GM19238 (cell line): Measurements from ENCODE around the gene GALK1.

Experiments used
- DNase-seq: peaks from one replicate; pipeline ENCODE4 v3.0.0; 2011; ENCODE audit warnings: low spot score; ENCODE audit not compliant: insufficient read length

The GALK1 gene

DNA sequence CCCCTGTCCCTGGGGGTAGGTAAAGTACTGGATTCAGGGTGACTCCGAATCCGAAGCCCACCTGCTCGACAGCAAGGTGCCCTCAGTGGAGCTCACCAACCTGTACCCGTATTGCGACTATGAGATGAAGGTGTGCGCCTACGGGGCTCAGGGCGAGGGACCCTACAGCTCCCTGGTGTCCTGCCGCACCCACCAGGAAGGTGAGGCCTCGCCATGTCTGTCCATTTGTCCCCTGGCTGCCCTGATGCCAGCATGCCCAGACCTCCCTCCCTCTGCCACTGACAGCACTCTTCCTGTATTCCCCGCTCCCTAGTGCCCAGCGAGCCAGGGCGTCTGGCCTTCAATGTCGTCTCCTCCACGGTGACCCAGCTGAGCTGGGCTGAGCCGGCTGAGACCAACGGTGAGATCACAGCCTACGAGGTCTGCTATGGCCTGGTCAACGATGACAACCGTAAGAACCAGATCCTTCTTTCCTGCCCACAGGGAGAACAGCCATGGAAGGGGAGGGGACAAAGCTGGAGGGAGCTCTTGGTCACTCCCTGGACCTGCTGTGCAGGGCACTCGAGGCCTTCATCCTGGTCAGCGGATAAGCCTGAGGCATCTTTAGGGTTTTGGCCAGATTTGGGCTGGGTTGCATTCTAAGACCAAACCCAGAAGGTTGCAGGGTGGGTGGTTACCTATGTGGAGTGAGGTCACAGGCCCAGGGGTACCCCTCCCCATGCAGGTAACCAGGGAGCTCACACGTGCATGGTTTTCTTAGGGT, 14.2 kb downstream of the GALK1 start:
- no peak for DNase-seq

DNA sequence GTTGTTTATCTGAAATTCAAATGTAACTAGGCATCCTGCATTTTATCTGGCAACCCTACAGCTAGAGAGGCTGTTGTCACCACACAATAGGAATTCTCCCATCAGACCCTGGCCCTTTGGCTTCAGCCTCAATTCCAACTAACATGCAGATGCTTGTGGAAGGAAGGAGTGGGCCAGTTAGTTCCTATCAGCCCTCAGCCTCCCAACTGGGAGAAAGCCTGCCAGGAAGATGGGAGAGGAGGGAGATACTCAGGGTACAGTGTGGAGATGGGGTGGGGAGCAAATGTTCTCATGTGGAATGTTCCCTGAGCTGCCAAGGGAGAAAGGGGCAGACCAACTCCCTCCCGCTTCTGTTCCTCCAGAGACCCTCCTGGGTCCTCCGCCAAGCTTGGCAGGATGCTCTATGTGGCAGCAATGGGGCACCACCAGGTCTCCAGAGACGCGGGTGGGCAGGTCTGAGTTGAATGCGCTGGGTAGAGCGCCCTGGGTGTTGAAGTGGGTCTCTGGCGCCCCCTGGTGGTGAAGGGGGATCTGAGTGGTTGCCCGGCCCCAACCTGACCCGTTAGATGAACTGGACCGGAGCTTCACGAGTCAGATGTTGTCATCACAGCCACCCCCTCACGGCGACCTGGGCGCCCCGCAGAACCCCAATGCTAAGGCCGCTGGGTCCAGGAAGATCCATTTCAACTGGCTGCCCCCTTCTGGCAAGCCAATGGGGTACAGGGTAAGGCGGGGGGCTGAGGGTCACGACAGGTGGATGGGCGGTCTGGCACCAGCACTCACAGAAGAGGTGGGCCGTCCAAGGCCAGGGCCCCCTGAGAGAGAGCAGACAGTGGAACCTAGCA, 15.2 kb downstream of the GALK1 start:
- DNase-seq, result peak; percentile 88

DNA sequence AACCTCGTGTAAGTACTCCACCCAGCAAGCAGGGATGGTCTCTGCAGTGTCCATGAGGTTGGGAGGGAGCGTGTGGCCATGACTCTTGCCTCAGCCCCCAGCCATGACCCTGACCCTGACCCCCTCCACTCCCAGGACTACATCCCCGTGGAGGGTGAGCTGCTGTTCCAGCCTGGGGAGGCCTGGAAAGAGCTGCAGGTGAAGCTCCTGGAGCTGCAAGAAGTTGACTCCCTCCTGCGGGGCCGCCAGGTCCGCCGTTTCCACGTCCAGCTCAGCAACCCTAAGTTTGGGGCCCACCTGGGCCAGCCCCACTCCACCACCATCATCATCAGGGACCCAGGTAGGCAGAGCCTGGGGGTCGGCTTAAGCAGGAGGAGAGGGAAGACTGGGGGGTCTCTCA, 16.3 kb downstream of the GALK1 start:
- no peak for DNase-seq

DNA sequence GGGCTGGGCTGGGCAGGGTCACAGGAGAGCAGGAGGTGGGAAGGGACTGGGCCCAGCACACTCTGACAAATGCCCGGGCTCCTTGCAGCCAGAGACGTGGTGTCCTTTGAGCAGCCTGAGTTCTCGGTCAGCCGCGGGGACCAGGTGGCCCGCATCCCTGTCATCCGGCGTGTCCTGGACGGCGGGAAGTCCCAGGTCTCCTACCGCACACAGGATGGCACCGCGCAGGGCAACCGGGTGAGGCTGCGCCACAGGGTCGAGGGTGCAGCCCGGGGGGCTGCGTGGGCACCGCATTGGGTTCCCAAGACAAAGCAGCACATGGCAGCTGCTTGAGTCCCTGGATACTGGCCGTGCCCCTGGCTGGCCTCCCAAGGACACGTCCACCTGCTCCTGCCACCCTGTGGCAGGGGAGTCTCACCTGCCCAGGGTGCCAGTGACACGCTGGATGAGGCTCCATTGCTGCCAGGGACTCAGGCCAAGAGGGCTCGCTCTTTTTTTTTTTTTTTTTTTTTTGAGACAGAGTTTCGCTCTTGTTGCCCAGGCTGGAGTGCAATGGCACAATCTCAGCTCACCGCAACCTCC, 21.3 kb downstream of the GALK1 start:
- no peak for DNase-seq

DNA sequence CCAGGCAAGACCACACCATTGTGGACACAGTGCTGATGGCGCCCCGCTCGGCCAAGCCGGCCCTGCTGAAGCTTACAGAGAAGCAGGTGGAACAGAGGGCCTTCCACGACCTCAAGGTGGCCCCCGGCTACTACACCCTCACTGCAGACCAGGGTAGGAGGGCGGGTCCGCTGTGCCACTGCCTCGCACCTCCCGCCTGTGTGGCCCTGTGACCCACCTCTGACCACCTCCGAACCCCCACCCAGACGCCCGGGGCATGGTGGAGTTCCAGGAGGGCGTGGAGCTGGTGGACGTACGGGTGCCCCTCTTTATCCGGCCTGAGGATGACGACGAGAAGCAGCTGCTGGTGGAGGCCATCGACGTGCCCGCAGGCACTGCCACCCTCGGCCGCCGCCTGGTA, 22.7 kb downstream of the GALK1 start:
- DNase-seq, result no peak

DNA sequence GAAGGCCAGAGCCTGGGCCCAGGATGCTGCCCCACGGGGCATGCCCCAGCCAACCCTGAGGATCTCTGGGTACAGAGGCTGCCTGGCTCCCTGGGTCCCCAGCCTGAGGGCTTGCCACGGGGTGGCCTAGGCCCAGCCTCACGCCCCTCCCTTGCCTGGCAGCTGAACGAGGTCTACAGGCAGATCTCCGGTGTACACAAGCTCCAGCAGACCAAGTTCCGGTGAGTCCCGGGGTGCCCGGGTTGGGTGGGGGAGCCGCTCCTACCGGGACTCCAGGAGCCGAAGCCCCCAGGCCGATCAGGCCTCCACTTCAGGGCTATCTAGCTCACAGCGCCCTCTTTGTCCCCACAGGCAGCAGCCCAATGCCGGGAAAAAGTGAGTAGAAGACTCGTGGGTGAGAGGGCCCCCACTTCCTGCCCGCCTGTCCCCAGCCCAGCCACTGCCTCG, 24.3 kb downstream of the GALK1 start:
- no peak for DNase-seq

DNA sequence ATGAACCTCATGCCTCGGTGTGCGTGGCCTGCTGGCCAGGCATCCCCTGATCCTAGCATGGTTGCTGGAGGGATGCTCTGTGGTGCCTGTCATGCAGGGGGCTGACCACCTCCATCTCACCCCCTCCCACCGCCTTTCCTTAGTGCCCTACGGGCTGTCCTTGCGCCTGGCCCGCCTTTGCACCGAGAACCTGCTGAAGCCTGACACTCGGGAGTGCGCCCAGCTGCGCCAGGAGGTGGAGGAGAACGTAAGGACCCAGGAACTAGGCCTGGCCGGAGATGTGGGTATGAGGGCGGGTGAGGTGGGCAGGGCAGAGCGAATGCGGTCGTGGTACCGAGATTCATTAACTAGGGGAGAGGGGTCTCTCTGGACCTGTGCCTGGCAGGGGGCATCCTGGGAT, 24.8 kb downstream of the GALK1 start:
- no peak for DNase-seq

DNA sequence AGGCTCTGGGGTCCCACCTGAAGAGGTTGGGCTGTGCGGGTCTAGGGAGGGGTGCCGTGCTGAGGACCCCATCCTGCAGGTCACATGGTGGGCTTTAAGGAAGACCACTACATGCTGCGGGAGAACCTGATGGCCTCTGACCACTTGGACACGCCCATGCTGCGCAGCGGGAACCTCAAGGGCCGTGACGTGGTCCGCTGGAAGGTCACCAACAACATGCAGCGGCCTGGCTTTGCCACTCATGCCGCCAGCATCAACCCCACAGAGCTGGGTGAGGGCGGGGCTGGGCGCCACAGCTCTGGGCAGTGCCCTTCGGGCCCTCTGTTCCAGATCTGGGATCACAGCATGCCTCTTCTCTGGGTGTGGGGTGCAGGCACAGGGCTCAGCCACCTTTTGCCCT, 25.2 kb downstream of the GALK1 start:
- DNase-seq, result no peak

DNA sequence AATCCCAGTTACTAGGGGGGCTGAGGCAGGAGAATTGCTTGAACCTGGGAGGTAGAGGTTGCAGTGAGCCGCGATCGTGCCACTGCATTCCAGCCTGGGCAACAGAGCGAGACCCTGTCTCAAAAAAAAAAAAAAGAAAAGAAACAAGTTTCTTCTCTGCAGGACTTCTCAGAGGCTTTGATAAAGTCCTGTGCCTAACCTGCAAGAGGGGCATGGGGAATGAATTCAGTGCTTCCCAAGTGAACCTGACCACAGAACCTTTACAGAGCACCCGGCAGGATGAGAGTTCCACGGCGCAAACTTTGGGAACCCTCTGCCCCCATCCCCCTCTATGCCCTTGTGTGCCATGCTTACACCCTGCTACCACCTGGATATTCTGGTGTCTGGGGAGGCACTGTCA, 25.8 kb downstream of the GALK1 start:
- DNase-seq, result no peak

DNA sequence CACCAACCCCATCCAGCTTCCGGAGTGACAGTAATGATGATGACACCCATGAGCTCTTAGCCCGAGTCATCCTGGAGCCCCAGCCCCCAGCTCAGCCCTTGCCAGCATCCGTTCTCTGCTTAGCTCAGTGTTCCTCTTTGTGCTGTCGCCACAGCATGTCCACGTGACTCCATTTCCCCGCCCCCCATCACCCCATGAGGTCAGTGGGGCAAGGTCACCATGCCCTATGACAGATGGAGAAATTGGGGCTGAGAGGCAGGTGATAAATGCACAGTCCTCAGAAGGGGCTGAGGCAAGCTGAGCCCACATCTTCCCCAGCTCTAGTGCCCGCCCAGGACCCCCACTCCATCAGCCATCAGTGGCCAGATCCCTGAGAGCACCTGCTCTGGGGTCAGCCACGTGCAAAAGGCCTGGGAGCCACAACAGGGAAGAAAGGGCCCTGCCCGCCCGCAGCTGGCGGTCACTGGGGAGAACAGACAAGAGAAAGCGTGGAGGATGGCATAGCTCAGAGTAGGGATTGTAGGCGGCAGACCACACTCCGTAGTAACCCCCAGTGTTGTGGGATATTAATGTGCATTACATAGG, 26.7 kb downstream of the GALK1 start:
- DNase-seq, result no peak

DNA sequence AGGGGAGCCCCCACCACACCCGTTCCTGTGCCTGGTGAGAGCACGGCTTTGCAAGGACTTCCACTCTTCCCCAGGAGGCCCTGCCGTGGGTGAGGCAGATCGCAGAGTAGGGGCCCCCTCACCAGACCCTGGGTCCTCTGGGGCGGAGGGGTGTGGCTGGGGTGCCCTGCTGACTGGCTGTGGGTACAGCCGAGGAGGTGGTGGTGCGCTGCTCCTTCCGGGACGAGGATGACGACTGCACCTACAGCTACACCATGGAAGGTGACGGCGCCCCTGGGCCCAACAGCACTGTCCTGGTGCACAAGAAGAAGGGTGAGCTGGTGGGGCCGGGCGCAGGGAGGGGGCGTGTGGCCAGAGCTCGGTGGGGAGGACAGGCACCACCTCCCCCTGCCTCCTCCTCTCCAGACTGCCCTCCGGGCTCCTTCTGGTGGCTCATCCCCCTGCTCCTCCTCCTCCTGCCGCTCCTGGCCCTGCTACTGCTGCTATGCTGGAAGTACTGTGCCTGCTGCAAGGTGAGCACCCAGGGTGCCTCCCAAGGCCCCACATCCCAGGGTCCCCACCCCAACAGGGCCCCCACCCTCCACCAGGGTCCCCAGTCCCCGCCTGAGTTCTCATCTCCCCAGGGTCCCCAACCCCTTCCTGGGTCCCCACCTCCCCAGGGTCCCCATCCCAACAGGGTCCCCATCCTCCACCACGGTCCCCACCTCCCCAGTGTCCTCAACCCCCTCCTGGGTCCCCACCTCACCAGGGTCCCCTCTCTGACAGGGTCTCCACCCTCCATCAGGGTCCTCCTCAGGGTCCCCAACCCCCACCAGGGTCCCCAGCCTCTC, 27.6 kb downstream of the GALK1 start:
- no peak for DNase-seq

DNA sequence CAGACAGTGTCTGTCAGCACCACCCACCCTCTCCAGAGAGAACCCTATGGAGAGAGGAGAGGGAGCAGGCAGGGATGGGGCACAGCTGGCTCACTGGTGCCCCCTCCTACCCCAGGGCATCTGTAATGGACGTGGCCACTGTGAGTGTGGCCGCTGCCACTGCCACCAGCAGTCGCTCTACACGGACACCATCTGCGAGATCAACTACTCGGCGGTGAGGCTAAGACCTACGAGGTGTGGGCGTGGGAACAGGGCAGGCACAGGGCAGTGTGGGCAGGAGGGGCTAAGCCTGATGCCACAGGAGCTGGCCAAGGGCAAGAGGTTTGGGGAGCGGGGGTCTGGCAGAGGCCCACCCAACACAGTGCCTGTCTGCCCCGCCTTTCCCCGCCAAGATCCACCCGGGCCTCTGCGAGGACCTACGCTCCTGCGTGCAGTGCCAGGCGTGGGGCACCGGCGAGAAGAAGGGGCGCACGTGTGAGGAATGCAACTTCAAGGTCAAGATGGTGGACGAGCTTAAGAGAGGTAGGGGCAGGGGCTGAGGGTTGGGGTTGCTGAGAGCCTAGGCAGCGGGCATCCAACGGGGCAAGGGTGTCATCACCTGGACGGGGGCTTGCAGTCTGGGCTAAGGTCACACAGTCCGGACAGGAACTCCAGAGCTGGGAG, 28.7 kb downstream of the GALK1 start:
- DNase-seq, result no peak

DNA sequence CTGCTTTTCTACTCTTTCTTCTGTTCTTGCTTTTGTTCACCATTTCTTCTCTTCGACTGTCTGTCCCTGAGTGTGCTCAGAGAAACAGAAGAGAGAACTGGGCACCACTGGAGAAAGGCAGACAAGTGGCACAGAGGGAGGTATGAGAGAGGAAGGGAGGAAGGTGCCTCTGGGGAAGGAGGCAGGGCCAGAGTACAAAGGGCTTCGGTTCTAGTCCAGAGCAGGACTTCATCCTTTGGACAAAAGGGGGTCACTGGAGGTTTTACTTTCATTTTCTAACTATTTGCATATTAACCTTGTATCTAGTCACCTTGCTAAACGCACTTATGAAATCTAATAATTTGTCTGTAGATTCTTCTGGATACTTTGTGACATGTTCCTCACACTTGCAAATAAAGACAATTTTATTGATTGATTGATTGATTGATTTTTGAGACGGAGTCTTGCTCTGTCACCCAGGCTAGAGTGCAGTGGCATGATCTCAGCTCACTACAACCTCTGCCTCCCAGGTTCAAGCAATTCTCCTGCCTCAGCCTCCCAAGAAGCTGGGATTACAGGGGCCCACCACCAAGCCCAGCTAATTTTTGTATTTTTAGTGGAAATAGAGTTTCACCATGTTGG, 30.2 kb downstream of the GALK1 start:
- DNase-seq, result no peak

DNA sequence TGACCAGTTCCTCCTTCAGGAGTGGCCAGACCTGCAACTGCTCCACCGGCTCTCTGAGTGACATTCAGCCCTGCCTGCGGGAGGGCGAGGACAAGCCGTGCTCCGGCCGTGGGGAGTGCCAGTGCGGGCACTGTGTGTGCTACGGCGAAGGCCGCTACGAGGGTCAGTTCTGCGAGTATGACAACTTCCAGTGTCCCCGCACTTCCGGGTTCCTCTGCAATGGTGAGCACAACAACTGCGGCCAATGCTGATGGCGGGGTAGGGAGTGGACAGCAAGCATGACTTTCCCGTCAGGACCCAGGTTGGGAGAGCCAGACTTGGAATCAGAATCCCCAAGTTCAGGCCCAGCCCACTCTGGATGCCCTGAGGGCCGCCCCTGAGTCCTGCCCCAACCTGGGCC, 31.5 kb downstream of the GALK1 start:
- DNase-seq, result no peak

DNA sequence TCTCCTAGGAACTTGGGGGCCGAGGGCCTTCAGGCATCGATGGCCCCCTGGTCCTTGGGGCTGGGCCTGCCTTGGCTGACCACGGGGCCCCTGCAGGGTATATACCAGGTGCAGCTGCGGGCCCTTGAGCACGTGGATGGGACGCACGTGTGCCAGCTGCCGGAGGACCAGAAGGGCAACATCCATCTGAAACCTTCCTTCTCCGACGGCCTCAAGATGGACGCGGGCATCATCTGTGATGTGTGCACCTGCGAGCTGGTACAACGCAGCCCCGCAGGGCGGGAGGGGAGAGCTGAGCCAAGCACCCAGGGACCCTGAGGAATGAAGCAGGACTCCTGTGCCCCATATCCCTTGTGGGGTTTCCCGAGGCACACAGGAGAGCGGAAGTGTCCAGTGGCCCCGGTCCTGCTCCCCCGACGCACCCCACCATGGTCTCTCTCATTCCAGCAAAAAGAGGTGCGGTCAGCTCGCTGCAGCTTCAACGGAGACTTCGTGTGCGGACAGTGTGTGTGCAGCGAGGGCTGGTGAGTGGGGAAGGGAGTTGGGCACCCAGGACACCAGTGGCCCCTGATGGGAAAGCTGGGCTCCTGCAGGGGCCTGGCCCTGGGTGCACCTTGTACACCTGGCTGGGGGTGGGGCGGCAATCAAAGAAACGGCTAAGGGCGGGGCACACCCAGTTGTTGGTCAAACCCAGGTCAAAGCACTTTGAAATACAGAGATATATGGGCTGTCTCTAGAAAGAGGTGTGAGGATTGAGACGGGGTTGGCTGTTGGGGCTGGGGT, 33.1 kb downstream of the GALK1 start:
- no peak for DNase-seq

DNA sequence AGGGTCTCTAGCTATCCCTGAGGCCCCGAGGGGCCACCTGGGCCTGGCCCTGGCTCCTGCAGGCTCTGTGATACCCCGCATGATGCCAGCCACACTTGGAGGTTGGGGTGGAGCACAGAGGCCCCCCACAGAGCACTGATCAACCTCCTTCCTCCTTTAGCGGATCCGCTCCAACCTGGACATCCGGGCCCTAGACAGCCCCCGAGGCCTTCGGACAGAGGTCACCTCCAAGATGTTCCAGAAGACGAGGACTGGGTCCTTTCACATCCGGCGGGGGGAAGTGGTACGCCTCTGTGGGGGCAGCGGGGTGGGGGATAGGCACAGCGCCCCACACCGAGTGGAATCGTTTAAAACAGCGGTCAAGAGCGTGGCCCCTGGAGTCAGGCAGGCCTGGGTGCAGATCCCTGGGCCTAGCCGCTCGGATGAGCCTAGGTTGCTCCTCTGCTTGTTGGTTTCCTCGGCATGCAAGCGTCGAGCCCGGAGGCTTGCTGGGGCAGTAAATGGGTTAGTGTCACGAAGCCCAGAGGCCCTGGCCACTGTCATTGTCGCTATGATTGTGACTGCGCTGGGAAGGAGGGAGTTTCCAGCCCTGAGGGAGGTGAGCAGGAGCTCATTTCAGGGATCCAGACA, 33.8 kb downstream of the GALK1 start:
- DNase-seq, result no peak

DNA sequence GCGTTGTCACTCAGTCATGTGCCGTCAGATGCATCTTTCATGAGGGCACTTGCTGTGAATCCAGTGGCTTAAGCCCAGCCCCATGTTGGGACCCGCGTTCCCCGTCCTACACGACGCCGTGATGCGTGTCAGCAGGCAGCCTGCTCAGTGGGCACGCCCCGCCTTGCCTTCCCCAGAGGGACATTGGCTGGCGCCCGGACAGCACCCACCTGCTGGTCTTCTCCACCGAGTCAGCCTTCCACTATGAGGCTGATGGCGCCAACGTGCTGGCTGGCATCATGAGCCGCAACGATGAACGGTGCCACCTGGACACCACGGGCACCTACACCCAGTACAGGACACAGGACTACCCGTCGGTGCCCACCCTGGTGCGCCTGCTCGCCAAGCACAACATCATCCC, 34.9 kb downstream of the GALK1 start:
- DNase-seq, result no peak

DNA sequence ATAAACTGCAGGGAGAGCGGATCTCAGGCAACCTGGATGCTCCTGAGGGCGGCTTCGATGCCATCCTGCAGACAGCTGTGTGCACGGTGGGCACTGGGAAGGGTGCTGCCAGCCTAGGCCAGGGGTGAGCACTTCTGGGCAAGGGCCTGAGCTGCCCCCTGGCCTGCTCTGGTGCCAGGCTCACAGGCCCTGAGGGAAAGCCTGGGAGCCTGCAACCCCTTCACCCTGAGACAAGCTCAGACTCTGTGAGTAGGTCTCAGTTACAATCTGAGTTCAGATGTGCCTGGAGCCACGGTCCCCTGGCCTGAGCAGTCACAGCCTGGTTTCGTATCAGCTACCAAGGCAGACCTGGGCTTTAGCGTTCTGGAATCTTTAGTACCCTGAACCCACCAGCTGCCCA, 35.6 kb downstream of the GALK1 start:
- no peak for DNase-seq

DNA sequence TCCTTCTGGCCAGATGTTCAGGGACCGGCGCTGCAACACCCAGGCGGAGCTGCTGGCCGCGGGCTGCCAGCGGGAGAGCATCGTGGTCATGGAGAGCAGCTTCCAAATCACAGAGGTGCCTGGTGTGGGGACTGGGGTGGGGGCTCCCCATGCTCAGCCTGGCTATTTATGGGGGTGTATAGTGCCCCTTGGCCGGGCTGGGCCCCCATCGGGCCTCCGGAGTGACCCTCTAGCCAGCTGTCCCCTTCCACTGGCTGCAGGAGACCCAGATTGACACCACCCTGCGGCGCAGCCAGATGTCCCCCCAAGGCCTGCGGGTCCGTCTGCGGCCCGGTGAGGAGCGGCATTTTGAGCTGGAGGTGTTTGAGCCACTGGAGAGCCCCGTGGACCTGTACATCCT, 37.6 kb downstream of the GALK1 start:
- DNase-seq, result no peak
